ENCODE results near the gene CTTNBP2NL. TPM values are rescaled to one million over a fixed set of nuclear protein-coding genes. Genes with fewer than 3 reads are reported as not detected.

CTTNBP2NL gene
- total RNA-seq, 1 experiment from 2014 or later: 32.2 TPM

DNA sequence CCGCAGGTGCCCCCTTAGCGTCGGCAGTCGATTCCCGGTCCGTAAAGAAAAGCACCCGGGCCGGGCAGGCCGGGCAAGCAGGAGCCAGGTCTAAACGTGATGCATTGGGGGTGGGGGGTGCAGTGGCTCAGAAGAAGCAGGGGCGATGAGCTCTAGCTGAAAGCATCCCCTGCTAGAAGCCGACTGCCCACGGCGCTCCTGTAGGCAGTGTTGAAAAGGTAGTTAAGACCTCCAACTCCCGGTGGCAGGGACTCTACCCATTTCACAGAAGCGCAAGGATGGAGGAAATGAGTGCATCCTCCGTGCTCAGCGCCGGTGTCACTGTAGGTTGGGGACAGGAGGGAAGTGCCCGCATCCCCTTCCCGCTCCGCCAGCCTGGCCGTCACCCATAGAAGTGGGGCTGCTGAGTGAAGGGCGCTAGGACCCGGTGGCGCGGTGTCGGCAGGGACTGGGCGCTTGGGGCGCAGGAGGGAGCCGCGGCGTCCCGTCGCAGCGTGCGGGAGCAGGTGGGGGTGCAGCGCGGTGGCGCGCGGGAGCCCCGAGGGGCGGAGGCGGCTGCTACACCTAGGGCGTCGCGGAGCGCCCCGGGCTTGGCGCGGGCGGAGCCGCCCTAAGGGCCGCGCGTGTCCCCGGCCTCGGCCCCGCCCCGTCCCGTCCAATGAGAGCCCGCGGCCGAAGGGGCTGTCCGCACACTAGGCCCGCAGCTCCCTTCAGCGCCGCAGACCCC, 112.4 kb downstream of the CTTNBP2NL start, which contains the start of gene WNT2B:
WNT2B (plus strand) TSS at position 688 of the 727 bp plus-strand sequence. CDS start 298 bp downstream, outside the sequence.
- Histone ChIP-seq H3K4me3 (peak within 1 kb of the TSS; percentile 71), H3K79me2 (ENCODE audit: low read depth) (no peaks in the 10 kb centered on the region), H3K4me1 (replicated peaks; ENCODE audit: insufficient read depth) (0 out of 2 replicates have a peak, but pooled peaks cover 10% of the 10 kb centered on the region), H3K9me2 (ENCODE audit: insufficient read depth) (no peaks in the 10 kb centered on the region), H3K9me3 (ENCODE audit: insufficient read depth, low read depth) (no peaks in the 10 kb centered on the region), H3K27ac (no peak within 1 kb of the TSS), H3K36me3 (ENCODE audit: low read depth) (no peaks in the 10 kb centered on the region), H3F3A (ENCODE audit: insufficient read depth, low read depth) (no peaks in the 10 kb centered on the region), H4K20me1 (ENCODE audit: insufficient read depth) (no peaks in the 10 kb centered on the region), H3K27me3 (ENCODE audit: insufficient read depth, low read depth) (peaks cover 11% of the 10 kb centered on the region; the same call in 1 of the 2 replicates), H3K4me2 (peak within 1 kb of the TSS; percentile 93), H2AFZ (peak within 1 kb of the TSS; percentile 89)
- ChIA-PET POLR2A (ENCODE audit: unreplicated experiment) (no interaction called here), CTCF (no interaction called here)
- intact Hi-C loops (cut with micrococcal nuclease; ENCODE audit: unreplicated experiment): no loop called here
- peak in 1 of 2 experiments; percentile 26 for DNase-seq
- BruUV-seq (replicated peaks): no TSS peak
- TF ChIP-seq EZH2 (IDR thresholded peaks at IDR 0.05; ENCODE audit: low read depth): no peak
- TF ChIP-seq, protein P1, sequence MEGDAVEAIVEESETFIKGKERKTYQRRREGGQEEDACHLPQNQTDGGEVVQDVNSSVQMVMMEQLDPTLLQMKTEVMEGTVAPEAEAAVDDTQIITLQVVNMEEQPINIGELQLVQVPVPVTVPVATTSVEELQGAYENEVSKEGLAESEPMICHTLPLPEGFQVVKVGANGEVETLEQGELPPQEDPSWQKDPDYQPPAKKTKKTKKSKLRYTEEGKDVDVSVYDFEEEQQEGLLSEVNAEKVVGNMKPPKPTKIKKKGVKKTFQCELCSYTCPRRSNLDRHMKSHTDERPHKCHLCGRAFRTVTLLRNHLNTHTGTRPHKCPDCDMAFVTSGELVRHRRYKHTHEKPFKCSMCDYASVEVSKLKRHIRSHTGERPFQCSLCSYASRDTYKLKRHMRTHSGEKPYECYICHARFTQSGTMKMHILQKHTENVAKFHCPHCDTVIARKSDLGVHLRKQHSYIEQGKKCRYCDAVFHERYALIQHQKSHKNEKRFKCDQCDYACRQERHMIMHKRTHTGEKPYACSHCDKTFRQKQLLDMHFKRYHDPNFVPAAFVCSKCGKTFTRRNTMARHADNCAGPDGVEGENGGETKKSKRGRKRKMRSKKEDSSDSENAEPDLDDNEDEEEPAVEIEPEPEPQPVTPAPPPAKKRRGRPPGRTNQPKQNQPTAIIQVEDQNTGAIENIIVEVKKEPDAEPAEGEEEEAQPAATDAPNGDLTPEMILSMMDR (conservative IDR thresholded peaks at IDR 0.05): no peak; the same call in 1 of the 2 replicates

DNA sequence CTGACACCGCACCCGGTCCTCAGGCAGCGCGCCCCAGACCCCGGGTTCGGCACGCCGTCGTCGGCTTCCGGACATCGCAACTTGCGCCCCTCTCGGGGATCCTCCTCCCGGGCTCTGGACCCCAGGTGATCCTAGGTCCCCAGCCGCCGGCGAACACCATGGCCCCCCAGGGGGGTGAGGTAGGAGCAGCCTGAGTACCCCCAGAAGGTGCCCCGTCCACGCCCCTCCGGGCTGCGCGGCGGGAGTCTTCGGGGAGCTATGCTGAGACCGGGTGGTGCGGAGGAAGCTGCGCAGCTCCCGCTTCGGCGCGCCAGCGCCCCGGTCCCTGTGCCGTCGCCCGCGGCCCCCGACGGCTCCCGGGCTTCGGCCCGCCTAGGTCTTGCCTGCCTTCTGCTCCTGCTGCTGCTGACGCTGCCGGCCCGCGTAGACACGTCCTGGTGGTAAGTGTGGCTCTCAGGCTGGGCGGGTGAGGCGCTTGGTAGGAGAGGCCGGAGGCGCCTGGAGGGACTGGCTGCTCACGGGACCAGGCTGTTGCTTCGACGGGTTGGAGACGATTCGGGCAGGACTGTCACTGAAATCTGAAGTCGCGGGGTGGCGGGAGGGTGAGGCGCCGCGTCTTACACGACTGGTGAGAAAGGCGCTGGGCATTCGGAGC, 113.1 kb downstream of the CTTNBP2NL start:
- Histone ChIP-seq H3K79me2 (ENCODE audit: low read depth) (no peaks in the 10 kb centered on the region), H3K4me1 (replicated peaks; ENCODE audit: insufficient read depth) (0 out of 2 replicates have a peak, but pooled peaks cover 10% of the 10 kb centered on the region), H3K36me3 (ENCODE audit: low read depth) (no peaks in the 10 kb centered on the region), H3K27me3 (ENCODE audit: insufficient read depth, low read depth) (peaks cover 11% of the 10 kb centered on the region; the same call in 1 of the 2 replicates), H3F3A (ENCODE audit: insufficient read depth, low read depth) (no peaks in the 10 kb centered on the region), H3K9me3 (ENCODE audit: insufficient read depth, low read depth) (no peaks in the 10 kb centered on the region), H3K4me2 (peak overlapping the region; percentile 93), H3K27ac (no peak overlapping the region), H2AFZ (no peak overlapping the region; the same call in 1 of the 2 replicates), H3K4me3 (peak overlapping the region; percentile 71), H3K9me2 (ENCODE audit: insufficient read depth) (no peaks in the 10 kb centered on the region), H4K20me1 (ENCODE audit: insufficient read depth) (no peaks in the 10 kb centered on the region)
- ChIA-PET CTCF (no interaction called here), POLR2A (ENCODE audit: unreplicated experiment) (no interaction called here)
- BruUV-seq (replicated peaks): no TSS peak
- TF ChIP-seq, protein P1 (conservative IDR thresholded peaks at IDR 0.05): no peak
- no peak for TF ChIP-seq EZH2 (IDR thresholded peaks at IDR 0.05; ENCODE audit: low read depth)
- intact Hi-C loops (cut with micrococcal nuclease; ENCODE audit: unreplicated experiment): no loop called here
- no peak for DNase-seq

DNA sequence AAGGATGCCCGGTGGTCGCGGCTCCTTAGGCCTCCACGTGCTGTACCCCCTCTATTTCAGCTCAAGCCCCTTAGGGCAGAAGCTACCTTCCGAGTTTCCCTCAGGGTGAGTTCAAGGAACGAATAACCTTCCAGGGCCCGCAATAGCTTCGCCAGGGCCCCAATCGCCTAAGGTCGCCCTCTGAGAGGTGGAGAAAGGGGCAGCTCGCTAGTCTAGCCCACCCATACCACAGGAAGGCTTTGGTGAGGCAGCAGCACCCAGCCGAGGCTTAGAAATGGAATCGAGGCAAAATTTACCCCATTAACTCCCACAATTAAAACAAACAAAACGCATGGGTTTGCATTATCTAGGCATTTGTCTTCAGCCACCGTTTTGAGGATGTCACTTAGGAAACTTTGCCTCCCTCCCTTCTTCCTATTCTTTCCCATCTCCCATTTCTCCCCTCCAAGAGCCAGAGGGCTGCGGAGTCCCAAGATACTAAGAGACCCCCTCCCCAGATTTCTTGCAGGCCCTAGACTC, 113.7 kb downstream of the CTTNBP2NL start:
- no peaks in the 10 kb centered on the region for H3K9me2 ChIP-seq (ENCODE audit: insufficient read depth)
- no peaks in the 10 kb centered on the region for H3K36me3 ChIP-seq (ENCODE audit: low read depth)
- TF ChIP-seq EZH2 (IDR thresholded peaks at IDR 0.05; ENCODE audit: low read depth): no peak
- TF ChIP-seq, protein P1 (conservative IDR thresholded peaks at IDR 0.05): no peak
- no peak overlapping the region for H3K4me3 ChIP-seq
- intact Hi-C loops (cut with micrococcal nuclease; ENCODE audit: unreplicated experiment): no loop called here
- H3K27me3 ChIP-seq (ENCODE audit: insufficient read depth, low read depth): peaks cover 11% of the 10 kb centered on the region; the same call in 1 of the 2 replicates
- no peak overlapping the region for H3K4me2 ChIP-seq
- ChIA-PET POLR2A (ENCODE audit: unreplicated experiment) (no interaction called here), CTCF (no interaction called here)
- H3K9me3 ChIP-seq (ENCODE audit: insufficient read depth, low read depth): no peaks in the 10 kb centered on the region
- H2AFZ ChIP-seq: no peak overlapping the region
- H3F3A ChIP-seq (ENCODE audit: insufficient read depth, low read depth): no peaks in the 10 kb centered on the region
- no TSS peak for BruUV-seq (replicated peaks)
- no peaks in the 10 kb centered on the region for H4K20me1 ChIP-seq (ENCODE audit: insufficient read depth)
- H3K27ac ChIP-seq: no peak overlapping the region
- H3K79me2 ChIP-seq (ENCODE audit: low read depth): no peaks in the 10 kb centered on the region
- H3K4me1 ChIP-seq (replicated peaks; ENCODE audit: insufficient read depth): 0 out of 2 replicates have a peak, but pooled peaks cover 10% of the 10 kb centered on the region
- no peak for DNase-seq

All from PC-9 (cell line).